ENCODE measurements around the gene PPIL1.
"Not testable (repeated sequence)": the region's sequence is repeated elsewhere in the genome, so short reads cannot be mapped to it uniquely, and the experiment has no call there.

Gene PPIL1

GRCh38 chr6:36874443-36875249 lies at the start of gene PPIL1:
PPIL1 (minus strand) TSS chr6:36874803; CDS start chr6:36874772, 31 bp downstream.
- peak; percentile 81 for DNase-seq (ENCODE audit: low spot score)

GRCh38 chr6:36924131-36924530 lies 49.5 kb upstream of the PPIL1 start:
- DNase-seq (ENCODE audit: low spot score): no peak

- DNase-seq (ENCODE audit: low spot score): no peak
Measured at GRCh38 chr6:36920546-36920945, 45.9 kb upstream of the PPIL1 start.

- no peak for DNase-seq (ENCODE audit: low spot score)
Measured at GRCh38 chr6:36920049-36920448, 45.4 kb upstream of the PPIL1 start.

- no peak for DNase-seq (ENCODE audit: low spot score)
Measured at GRCh38 chr6:36917541-36918193, 43.1 kb upstream of the PPIL1 start.

GRCh38 chr6:36916126-36916525 lies 41.5 kb upstream of the PPIL1 start:
- no peak for DNase-seq (ENCODE audit: low spot score)

GRCh38 chr6:36915599-36915998 lies 41.0 kb upstream of the PPIL1 start:
- DNase-seq (ENCODE audit: low spot score): no peak

GRCh38 chr6:36914227-36914794 lies 39.7 kb upstream of the PPIL1 start:
- DNase-seq (ENCODE audit: low spot score): peak; percentile 39

GRCh38 chr6:36913082-36913481 lies 38.5 kb upstream of the PPIL1 start:
- DNase-seq (ENCODE audit: low spot score): no peak

GRCh38 chr6:36912586-36912985 lies 38.0 kb upstream of the PPIL1 start:
- DNase-seq (ENCODE audit: low spot score): peak; percentile 72

GRCh38 chr6:36912030-36912454 lies 37.4 kb upstream of the PPIL1 start:
- DNase-seq (ENCODE audit: low spot score): peak; percentile 53

- DNase-seq (ENCODE audit: low spot score): no peak
Measured at GRCh38 chr6:36908747-36909146, 34.1 kb upstream of the PPIL1 start.

GRCh38 chr6:36907781-36908180 lies 33.2 kb upstream of the PPIL1 start:
- no peak for DNase-seq (ENCODE audit: low spot score)

GRCh38 chr6:36906539-36907325 lies 32.1 kb upstream of the PPIL1 start:
- no peak for DNase-seq (ENCODE audit: low spot score)

- DNase-seq (ENCODE audit: low spot score): no peak
Measured at GRCh38 chr6:36904851-36905393, 30.3 kb upstream of the PPIL1 start.

GRCh38 chr6:36904114-36904513 lies 29.5 kb upstream of the PPIL1 start:
- DNase-seq (ENCODE audit: low spot score): no peak

- DNase-seq (ENCODE audit: low spot score): no peak
Measured at GRCh38 chr6:36897609-36898008, 23.0 kb upstream of the PPIL1 start.

GRCh38 chr6:36893976-36894932 lies 19.7 kb upstream of the PPIL1 start:
- no peak for DNase-seq (ENCODE audit: low spot score)

GRCh38 chr6:36891153-36891552 lies 16.6 kb upstream of the PPIL1 start:
- not testable (repeated sequence) for DNase-seq (ENCODE audit: low spot score)

- no peak for DNase-seq (ENCODE audit: low spot score)
Measured at GRCh38 chr6:36890112-36890663, 15.6 kb upstream of the PPIL1 start.
